Measurements from ENCODE around the gene OR52A1.

GRCh38 chr11:5129457-5129877 is 25.1 kb downstream of the OR52A1 start:
- TF ChIP-seq, protein P1, sequence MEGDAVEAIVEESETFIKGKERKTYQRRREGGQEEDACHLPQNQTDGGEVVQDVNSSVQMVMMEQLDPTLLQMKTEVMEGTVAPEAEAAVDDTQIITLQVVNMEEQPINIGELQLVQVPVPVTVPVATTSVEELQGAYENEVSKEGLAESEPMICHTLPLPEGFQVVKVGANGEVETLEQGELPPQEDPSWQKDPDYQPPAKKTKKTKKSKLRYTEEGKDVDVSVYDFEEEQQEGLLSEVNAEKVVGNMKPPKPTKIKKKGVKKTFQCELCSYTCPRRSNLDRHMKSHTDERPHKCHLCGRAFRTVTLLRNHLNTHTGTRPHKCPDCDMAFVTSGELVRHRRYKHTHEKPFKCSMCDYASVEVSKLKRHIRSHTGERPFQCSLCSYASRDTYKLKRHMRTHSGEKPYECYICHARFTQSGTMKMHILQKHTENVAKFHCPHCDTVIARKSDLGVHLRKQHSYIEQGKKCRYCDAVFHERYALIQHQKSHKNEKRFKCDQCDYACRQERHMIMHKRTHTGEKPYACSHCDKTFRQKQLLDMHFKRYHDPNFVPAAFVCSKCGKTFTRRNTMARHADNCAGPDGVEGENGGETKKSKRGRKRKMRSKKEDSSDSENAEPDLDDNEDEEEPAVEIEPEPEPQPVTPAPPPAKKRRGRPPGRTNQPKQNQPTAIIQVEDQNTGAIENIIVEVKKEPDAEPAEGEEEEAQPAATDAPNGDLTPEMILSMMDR (IDR thresholded peaks at IDR 0.05) = no peak
- no peak for TF ChIP-seq POLR2A (IDR thresholded peaks at IDR 0.05)

All from suprapubic skin (tissue), 3 donors.